Inflammatory macrophage treated with lipopolysaccharide for 4 hours (primary cell): Measurements from ENCODE around the gene TRIM65.

ENCODE experiments used
- DNase-seq: peaks from one replicate; pipeline ENCODE4 v3.0.0-alpha.2; 2020

The TRIM65 gene

GRCh38 chr17:75917141-75917916, 20.6 kb upstream of the TRIM65 start:
- no peak for DNase-seq

DNA sequence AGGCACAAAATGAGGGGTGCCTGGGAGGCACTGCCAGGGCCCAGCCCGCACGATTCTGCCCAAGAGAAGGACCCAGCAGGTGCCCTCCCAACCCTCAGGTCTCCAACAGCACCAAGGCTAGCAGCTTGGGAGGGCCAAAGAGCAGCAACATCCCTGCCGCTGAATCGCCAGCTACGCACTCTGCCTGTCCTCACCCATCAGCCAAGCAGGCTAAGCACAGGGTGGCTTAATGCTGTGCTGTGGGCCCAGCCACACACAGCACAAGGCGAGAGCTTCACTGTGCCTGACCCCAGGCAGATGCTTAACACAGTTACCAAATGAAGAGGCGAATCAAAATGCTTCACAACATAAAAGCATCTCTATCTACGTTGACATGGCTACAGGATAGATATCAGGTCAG, 18.5 kb upstream of the TRIM65 start:
- DNase-seq: no peak

DNA sequence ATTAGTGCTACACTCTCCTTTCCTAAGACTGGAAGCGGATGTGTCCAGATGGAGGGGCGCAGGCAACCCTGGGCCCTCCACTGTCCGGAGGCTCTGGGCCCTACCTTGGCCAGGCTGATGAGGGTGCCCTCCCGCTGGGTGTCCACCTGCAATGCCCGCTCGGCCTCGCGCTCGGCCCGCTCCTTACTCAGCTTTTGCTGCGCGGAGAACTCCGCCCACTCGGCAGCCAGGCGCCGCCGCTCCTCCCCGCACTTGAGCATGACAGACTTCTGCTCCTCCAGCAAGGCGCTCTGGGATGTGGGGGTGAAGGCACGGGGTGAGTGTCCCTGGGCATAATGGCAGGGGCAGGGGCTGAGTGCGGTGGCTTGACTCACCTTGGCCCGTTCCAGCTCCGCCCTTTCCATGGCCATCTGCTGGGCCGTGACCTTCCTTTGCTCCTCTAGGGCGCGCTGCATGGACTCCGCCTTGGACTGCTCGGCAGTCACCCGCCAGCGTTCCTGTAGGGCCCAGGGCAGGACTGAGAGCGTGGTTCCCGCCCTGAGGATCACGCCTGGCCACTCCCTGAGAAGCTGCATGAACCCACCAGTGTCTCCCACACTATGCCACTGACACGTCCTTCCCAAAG, 18.0 kb upstream of the TRIM65 start:
- DNase-seq: no peak

GRCh38 chr17:75913537-75914210, 16.9 kb upstream of the TRIM65 start:
- no peak for DNase-seq

DNA sequence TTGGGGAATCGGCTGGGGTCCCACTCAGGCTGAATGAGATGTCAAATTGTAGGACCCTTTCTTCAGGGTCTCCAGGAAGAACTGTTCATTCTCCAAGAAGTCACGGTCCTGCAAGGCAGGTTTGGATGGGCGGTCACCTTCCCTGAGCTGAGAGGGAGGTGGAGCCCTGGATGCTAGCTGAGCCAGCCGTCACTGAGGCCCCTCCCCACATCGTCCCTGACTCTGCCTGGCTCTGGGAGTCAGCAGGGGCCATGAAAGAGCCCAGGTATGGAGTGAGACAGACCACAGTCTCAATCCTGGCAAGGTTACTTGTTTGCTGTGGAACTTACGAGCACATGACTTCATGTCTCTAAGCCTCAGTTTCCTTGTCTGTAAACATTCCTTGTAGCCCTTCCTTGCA, 13.9 kb upstream of the TRIM65 start:
- no peak for DNase-seq

GRCh38 chr17:75909812-75910274, 13.1 kb upstream of the TRIM65 start:
- DNase-seq: no peak

GRCh38 chr17:75909051-75909811, 12.5 kb upstream of the TRIM65 start:
- no peak for DNase-seq

DNA sequence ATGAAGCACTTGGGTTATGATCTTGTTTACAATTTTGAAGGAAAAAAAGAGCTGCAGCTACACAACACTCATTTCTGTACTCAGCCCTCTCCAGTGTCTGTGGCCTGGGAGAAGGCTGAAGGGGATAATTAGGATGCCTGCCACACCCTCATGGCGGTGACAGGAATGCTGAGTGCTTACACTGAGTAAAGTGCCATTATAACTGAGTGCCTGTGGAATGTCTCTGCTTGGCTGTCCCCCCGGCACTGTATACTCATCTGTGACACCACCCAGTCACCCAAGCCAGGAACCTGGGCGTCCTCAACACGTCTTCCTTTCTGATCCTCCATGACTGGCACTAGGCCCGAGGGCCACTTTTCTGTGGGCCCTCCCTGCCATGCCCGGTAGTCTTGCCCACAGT, 11.4 kb upstream of the TRIM65 start:
- no peak for DNase-seq

GRCh38 chr17:75906143-75906884, 9.6 kb upstream of the TRIM65 start:
- no peak for DNase-seq

GRCh38 chr17:75904749-75905521, 8.2 kb upstream of the TRIM65 start, which contains the start of gene MRPL38:
MRPL38 (minus strand) TSS chr17:75904884; CDS start chr17:75904875, 9 bp downstream.
- peak; percentile 87 for DNase-seq

DNA sequence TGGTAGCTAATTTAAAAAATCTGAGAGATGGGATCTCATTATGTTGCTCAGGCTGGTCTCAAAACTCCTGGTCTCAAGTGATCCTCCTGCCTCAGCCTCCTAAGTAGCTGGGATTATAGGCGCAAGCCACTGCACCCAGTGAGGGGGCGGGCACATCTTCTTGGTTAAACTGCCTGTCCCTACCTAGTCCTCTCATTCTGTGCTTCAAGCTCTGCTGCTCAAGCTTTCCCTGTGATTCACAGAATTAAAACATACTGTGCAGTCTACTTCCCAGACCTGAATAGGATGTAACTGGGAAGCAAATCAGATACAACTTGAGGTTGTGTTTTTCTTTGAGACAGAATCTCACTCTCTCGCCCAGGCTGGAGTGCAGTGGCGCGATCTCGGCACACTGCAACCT, 5.7 kb upstream of the TRIM65 start:
- no peak for DNase-seq

- DNase-seq: no peak
Observed at GRCh38 chr17:75901727-75902126, 5.0 kb upstream of the TRIM65 start.

GRCh38 chr17:75900691-75901533, 4.2 kb upstream of the TRIM65 start:
- DNase-seq: no peak

- DNase-seq: no peak
Observed at GRCh38 chr17:75899767-75900468, 3.2 kb upstream of the TRIM65 start.

DNA sequence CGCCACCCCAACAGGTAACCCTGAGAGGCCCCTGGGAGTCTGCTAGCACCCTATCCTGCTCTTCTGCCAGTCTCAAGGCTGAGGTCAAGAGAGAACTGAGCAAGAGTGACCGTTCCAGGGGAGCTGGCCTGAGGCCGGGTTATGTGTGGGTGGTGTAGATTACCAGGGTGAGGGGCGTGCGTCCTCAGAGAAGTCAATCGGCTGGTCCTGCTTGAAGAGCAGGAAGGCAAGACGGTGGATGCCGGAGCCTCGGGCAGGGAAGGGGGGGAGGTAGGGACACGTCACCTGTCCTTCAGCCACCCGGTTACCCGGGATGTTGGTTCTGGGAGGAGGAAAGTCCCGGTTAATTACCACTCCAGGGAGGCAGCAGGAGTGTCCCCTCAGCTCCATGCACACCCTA, 2.6 kb upstream of the TRIM65 start:
- no peak for DNase-seq

DNA sequence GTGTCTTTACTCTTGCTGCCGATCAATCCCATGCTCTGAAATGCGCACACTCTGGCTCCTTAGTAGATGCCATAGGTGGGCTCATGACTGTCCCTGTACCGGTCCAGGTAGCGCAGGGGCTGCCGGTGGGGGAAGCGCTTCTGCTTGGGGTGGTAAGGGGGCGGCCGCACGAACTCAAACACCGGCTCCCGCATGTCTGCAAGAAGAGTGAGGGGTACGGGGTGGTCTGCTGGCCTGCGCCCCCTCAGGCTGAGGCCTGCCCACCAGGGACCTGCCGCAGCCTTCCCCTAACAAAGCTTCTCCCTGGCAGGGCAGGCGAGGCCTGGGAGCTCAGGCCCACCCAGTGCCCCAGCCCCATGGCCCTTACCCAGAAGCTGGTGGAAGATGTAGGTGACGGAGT, 2.0 kb upstream of the TRIM65 start:
- DNase-seq: no peak

DNA sequence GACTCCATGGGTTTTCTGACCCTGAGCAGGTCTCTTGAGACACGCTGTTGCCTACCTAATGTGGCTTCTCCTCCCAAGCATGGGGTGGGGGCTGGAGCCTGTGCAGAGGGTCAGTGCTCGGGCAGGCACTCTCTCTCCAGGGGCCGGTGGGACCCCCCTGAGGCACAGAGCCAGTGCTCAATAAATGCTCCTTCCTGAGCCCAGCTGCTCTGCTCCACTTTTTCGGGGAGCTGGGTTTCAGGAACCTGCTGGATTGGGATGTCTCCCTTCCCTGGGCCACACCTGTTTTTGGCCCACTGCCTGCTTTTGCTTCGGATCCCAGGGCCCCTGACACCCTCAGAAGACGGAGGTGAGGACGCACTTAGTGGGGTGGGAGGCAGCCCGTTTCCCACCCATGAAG, 1.3 kb upstream of the TRIM65 start:
- no peak for DNase-seq

GRCh38 chr17:75897160-75898019, 639 bp upstream of the TRIM65 start:
- DNase-seq: no peak
